Hepatocyte (in vitro differentiated cells): ENCODE measurements around the gene NTSR1.

Experiments
- CTCF ChIP-seq: fragments of 200-600 bp; sonication (generic); IDR thresholded peaks from 2 replicates; pipeline ENCODE4 v1.5.1; 2016; ENCODE audit warnings: antibody characterized with exemption, mild to moderate bottlenecking; ENCODE audit not compliant: poor library complexity
- EZH2 ChIP-seq: fragments of 200-600 bp; sonication (generic); IDR thresholded peaks from 2 replicates; pipeline ENCODE4 v1.6.1; 2016; ENCODE audit warnings: antibody characterized with exemption, mild to moderate bottlenecking, borderline replicate concordance
- EZH2phosphoT487 ChIP-seq: fragments of 200-600 bp; sonication (generic); IDR thresholded peaks from one replicate; pipeline ENCODE4 v1.6.1; 2018; ENCODE audit warnings: antibody characterized with exemption, mild to moderate bottlenecking, low read depth, moderate library complexity; ENCODE audit not compliant: unreplicated experiment, severe bottlenecking

- TF ChIP-seq CTCF, result no peak
- no peak for TF ChIP-seq EZH2
- no peak for TF ChIP-seq EZH2phosphoT487
Measured at GRCh38 chr20:62762376-62762775, 53.7 kb downstream of the NTSR1 start.
